Liver (tissue), 3 donors: Measurements from ENCODE around the gene ACVR1C.

Experiments used
- ATF3 ChIP-seq: IDR thresholded peaks from 2 replicates; pipeline ENCODE4 v1.6.1; 2016; ENCODE audit warnings: antibody characterized with exemption
- EGR1 ChIP-seq, 2 donors: IDR thresholded peaks; 2 replicates each; pipeline ENCODE4 v1.6.1; 2016 to 2018; ENCODE audit warnings: antibody characterized with exemption in 2 of 2, low read depth in 2 of 2
- FOXA1 ChIP-seq: IDR thresholded peaks from 2 replicates; pipeline ENCODE4 v1.6.1; 2016; ENCODE audit warnings: antibody characterized with exemption
- GABPA ChIP-seq, 2 donors: IDR thresholded peaks in 1 of 2; conservative IDR thresholded peaks in 1 of 2; 2 replicates each; pipeline ENCODE4 v1.6.1; 2016; ENCODE audit warnings: antibody characterized with exemption in 2 of 2, mild to moderate bottlenecking in 1 of 2, moderate library complexity in 1 of 2
- JUND ChIP-seq, 2 donors: IDR thresholded peaks; 2 replicates each; pipeline ENCODE4 v1.6.1; 2016; ENCODE audit warnings: antibody characterized with exemption in 2 of 2
- MAX ChIP-seq: IDR thresholded peaks from 2 replicates; pipeline ENCODE4 v1.6.1; 2016; ENCODE audit warnings: antibody characterized with exemption
- RAD21 ChIP-seq, 2 donors: IDR thresholded peaks; 2 replicates each; pipeline ENCODE4 v1.6.1; 2016; ENCODE audit warnings: antibody characterized with exemption in 2 of 2, mild to moderate bottlenecking in 2 of 2
- SP1 ChIP-seq: IDR thresholded peaks from 2 replicates; pipeline ENCODE4 v1.6.1; 2018; ENCODE audit warnings: antibody characterized with exemption, mild to moderate bottlenecking
- TAF1 ChIP-seq: conservative IDR thresholded peaks from 2 replicates; pipeline ENCODE4 v1.6.1; 2016; ENCODE audit warnings: antibody characterized with exemption, mild to moderate bottlenecking
- YY1 ChIP-seq: IDR thresholded peaks from 2 replicates; pipeline ENCODE4 v1.6.1; 2016; ENCODE audit warnings: antibody characterized with exemption, mild to moderate bottlenecking
- TF ChIP-seq, protein P1 (sequence below): fragments of 150-350 bp; IDR thresholded peaks from 2 replicates; pipeline ENCODE4 v1.5.1; 2017; ENCODE audit warnings: improper control_type of control experiment, low read depth, low read length; ENCODE audit not compliant: missing input control
- TF ChIP-seq, protein P2 (sequence below): IDR thresholded peaks from 2 replicates; pipeline ENCODE4 v1.6.1; 2016; ENCODE audit warnings: antibody characterized with exemption, mild to moderate bottlenecking
- TF ChIP-seq, protein P3 (sequence below): IDR thresholded peaks from 2 replicates; pipeline ENCODE4 v1.6.1; 2016; ENCODE audit warnings: antibody characterized with exemption
- donor health status: healthy.
- donor health status: healthy.

GRCh38 chr2:157661776-157662175, 33.1 kb upstream of the ACVR1C start:
- TF ChIP-seq ATF3 (no peak), MAX (no peak), JUND (IDR thresholded peaks at IDR 0.05) (no peak), TAF1 (no peak), FOXA1 (no peak), RAD21 (IDR thresholded peaks at IDR 0.05) (no peak), EGR1 (IDR thresholded peaks at IDR 0.05; ENCODE audit: low read depth in 2 of 2) (no peak), YY1 (no peak), GABPA (IDR thresholded peaks at IDR 0.05 in 1 of 2, conservative IDR thresholded peaks at IDR 0.05 in 1 of 2) (no peak), SP1 (no peak)
- TF ChIP-seq, protein P1, sequence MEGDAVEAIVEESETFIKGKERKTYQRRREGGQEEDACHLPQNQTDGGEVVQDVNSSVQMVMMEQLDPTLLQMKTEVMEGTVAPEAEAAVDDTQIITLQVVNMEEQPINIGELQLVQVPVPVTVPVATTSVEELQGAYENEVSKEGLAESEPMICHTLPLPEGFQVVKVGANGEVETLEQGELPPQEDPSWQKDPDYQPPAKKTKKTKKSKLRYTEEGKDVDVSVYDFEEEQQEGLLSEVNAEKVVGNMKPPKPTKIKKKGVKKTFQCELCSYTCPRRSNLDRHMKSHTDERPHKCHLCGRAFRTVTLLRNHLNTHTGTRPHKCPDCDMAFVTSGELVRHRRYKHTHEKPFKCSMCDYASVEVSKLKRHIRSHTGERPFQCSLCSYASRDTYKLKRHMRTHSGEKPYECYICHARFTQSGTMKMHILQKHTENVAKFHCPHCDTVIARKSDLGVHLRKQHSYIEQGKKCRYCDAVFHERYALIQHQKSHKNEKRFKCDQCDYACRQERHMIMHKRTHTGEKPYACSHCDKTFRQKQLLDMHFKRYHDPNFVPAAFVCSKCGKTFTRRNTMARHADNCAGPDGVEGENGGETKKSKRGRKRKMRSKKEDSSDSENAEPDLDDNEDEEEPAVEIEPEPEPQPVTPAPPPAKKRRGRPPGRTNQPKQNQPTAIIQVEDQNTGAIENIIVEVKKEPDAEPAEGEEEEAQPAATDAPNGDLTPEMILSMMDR, result no peak
- TF ChIP-seq, protein P2, sequence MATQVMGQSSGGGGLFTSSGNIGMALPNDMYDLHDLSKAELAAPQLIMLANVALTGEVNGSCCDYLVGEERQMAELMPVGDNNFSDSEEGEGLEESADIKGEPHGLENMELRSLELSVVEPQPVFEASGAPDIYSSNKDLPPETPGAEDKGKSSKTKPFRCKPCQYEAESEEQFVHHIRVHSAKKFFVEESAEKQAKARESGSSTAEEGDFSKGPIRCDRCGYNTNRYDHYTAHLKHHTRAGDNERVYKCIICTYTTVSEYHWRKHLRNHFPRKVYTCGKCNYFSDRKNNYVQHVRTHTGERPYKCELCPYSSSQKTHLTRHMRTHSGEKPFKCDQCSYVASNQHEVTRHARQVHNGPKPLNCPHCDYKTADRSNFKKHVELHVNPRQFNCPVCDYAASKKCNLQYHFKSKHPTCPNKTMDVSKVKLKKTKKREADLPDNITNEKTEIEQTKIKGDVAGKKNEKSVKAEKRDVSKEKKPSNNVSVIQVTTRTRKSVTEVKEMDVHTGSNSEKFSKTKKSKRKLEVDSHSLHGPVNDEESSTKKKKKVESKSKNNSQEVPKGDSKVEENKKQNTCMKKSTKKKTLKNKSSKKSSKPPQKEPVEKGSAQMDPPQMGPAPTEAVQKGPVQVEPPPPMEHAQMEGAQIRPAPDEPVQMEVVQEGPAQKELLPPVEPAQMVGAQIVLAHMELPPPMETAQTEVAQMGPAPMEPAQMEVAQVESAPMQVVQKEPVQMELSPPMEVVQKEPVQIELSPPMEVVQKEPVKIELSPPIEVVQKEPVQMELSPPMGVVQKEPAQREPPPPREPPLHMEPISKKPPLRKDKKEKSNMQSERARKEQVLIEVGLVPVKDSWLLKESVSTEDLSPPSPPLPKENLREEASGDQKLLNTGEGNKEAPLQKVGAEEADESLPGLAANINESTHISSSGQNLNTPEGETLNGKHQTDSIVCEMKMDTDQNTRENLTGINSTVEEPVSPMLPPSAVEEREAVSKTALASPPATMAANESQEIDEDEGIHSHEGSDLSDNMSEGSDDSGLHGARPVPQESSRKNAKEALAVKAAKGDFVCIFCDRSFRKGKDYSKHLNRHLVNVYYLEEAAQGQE, result no peak
- TF ChIP-seq, protein P3, sequence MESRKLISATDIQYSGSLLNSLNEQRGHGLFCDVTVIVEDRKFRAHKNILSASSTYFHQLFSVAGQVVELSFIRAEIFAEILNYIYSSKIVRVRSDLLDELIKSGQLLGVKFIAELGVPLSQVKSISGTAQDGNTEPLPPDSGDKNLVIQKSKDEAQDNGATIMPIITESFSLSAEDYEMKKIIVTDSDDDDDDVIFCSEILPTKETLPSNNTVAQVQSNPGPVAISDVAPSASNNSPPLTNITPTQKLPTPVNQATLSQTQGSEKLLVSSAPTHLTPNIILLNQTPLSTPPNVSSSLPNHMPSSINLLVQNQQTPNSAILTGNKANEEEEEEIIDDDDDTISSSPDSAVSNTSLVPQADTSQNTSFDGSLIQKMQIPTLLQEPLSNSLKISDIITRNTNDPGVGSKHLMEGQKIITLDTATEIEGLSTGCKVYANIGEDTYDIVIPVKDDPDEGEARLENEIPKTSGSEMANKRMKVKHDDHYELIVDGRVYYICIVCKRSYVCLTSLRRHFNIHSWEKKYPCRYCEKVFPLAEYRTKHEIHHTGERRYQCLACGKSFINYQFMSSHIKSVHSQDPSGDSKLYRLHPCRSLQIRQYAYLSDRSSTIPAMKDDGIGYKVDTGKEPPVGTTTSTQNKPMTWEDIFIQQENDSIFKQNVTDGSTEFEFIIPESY, result no peak
